Measurements from ENCODE around the gene MTOR. TPM values are rescaled to one million over a fixed set of nuclear protein-coding genes. Genes with fewer than 3 reads are reported as not detected.

MTOR gene
- total and polyA plus RNA-seq, 10 of the 15 experiments (the other 5 are each of a cell fraction or from before 2014, with no cell fraction given): 6.6 to 41.8 (median 29.8) TPM

- SMC1A ChIA-PET (ENCODE audit: uncharacterized antibody, unreplicated experiment): no interaction called here
- peak overlapping the region; percentile 50; the same call in 1 of the 2 replicates for H3K4me3 ChIP-seq
- no peaks in the 10 kb centered on the region for H3K27me3 ChIP-seq (replicated peaks in 1 of 2; ENCODE audit: control insufficient read depth in 2 of 2, insufficient read depth in 2 of 2, low read length in 1 of 2)
- POLR2A ChIA-PET: interaction anchor here (0.9 to 3.0 kb wide), 2 partner anchors 8 to 10 kb away, joined by 3 to 20 read pairs; partner anchors contain the start of gene MTOR
- ATAC-seq: peak; percentile 7
- no TSS peak for BruUV-seq (replicated peaks)
- CTCF ChIA-PET: interaction anchor here (2.1 kb wide), 1 partner anchor 31 kb away, joined by 5 read pairs; no protein-coding TSS in a partner anchor
- WGBS (ENCODE audit: insufficient coverage, insufficient replicate concordance, low lambda C conversion rate, missing lambda C conversion rate): 34% methylated on average over 9 of the region's 9 CpGs
- no peaks in the 10 kb centered on the region for H3K4me1 ChIP-seq (ENCODE audit: control insufficient read depth, insufficient read depth, low read length)
- in situ Hi-C loops (cut with MboI): no loop called here
- TF ChIP-seq LARP7 (IDR thresholded peaks at IDR 0.05): 0 out of 2 replicates have a peak, but pooled peaks have one; percentile 29
- TF ChIP-seq MLLT1 (IDR thresholded peaks at IDR 0.05): no peak
- no peak for TF ChIP-seq ZNF207 (IDR thresholded peaks at IDR 0.05; ENCODE audit: borderline replicate concordance)
- no peak for TF ChIP-seq YY1 (IDR thresholded peaks at IDR 0.05; ENCODE audit: low read depth, low read length)
- TF ChIP-seq ELK1 (IDR thresholded peaks at IDR 0.05; ENCODE audit: low read depth, low read length): no peak
- TF ChIP-seq ATF7 (IDR thresholded peaks at IDR 0.05; ENCODE audit: low read depth): no peak
- TF ChIP-seq SMAD5 (IDR thresholded peaks at IDR 0.05; ENCODE audit: low read depth): no peak
- no peak for TF ChIP-seq RFX5 (IDR thresholded peaks at IDR 0.05; ENCODE audit: low read depth, low read length)
- TF ChIP-seq IKZF2 (IDR thresholded peaks at IDR 0.05): no peak
- no peak for TF ChIP-seq BRCA1 (IDR thresholded peaks at IDR 0.05; ENCODE audit: low read depth, low read length)
- 0 out of 2 replicates have a peak, but pooled peaks have one; percentile 19 for TF ChIP-seq SMARCA5 (IDR thresholded peaks at IDR 0.05)
- no peak for TF ChIP-seq PKNOX1 (IDR thresholded peaks at IDR 0.05)
- no peak for TF ChIP-seq NR2C2 (IDR thresholded peaks at IDR 0.05; ENCODE audit: borderline replicate concordance, control insufficient read depth, insufficient read length, low read depth)
- TF ChIP-seq GATAD2B (conservative IDR thresholded peaks at IDR 0.05; ENCODE audit: low read depth): no peak
- TF ChIP-seq EP300 (IDR thresholded peaks at IDR 0.05; ENCODE audit: borderline replicate concordance in 1 of 2, control insufficient read depth in 1 of 2, low read depth in 2 of 2, low read length in 2 of 2): no peak
- no peak for TF ChIP-seq HDAC6 (IDR thresholded peaks at IDR 0.05; ENCODE audit: unreplicated experiment)
- TF ChIP-seq YBX1 (IDR thresholded peaks at IDR 0.05): no peak
- no peak for FAIRE-seq
- peak overlapping the region; percentile 58 for H3K4me2 ChIP-seq (ENCODE audit: control insufficient read depth, insufficient read depth)
- intact Hi-C loops (cut with micrococcal nuclease; ENCODE audit: unreplicated experiment): no loop called here
- peak overlapping the region; percentile 81 for H2AFZ ChIP-seq (ENCODE audit: control insufficient read depth, low read depth, low read length)
- no peaks in the 10 kb centered on the region for H3K9me3 ChIP-seq (replicated peaks; ENCODE audit: control insufficient read depth, insufficient read depth, low read length)
- H3K27ac ChIP-seq (ENCODE audit: control insufficient read depth, insufficient read depth): no peak overlapping the region
- RAD21 ChIA-PET (ENCODE audit: unreplicated experiment): interaction anchor here (1.8 kb wide), 1 partner anchor 10 kb away, joined by 7 read pairs; the partner anchor contains the start of gene MTOR
- H3K36me3 ChIP-seq (ENCODE audit: control insufficient read depth in 2 of 2, insufficient read depth in 2 of 2, low read length in 1 of 2): no peaks in the 10 kb centered on the region
- peaks cover 37% of the 10 kb centered on the region for H3K79me2 ChIP-seq (ENCODE audit: control insufficient read depth, insufficient read depth, low read length)
- H3K9ac ChIP-seq (ENCODE audit: control insufficient read depth, insufficient read depth, low read length): no peak overlapping the region
- DNase-seq (ENCODE audit: low read depth, low spot score): no peak
- no peaks in the 10 kb centered on the region for H4K20me1 ChIP-seq (ENCODE audit: control insufficient read depth, insufficient read depth)
Observed at GRCh38 chr1:11272544-11272831, 10.1 kb upstream of the MTOR start.
